T-helper 2 cell treated with Interferon-gamma antibody and Interleukin-4, amounts not matched to agents 5 μg/mL and 100 μg/mL, for 36 hours (primary cell): ENCODE results near the gene SCN10A.

Experiments
- DNase-seq: peaks from one replicate; pipeline ENCODE4 v3.0.0; 2021; ENCODE audit warnings: low spot score
- H3K27ac Mint-ChIP-seq: one replicate; pipeline ENCODE4 v1.8.0; 2021; ENCODE audit warnings: mild to moderate bottlenecking, mixed read lengths
- H3K27me3 Mint-ChIP-seq: one replicate; pipeline ENCODE4 v1.8.0; 2021; ENCODE audit warnings: low read depth, mixed read lengths
- H3K36me3 Mint-ChIP-seq: one replicate; pipeline ENCODE4 v1.8.0; 2021; ENCODE audit warnings: low read depth, mixed read lengths
- H3K4me1 Mint-ChIP-seq: one replicate; pipeline ENCODE4 v1.8.0; 2021; ENCODE audit warnings: low read depth, mixed read lengths
- H3K4me3 Mint-ChIP-seq: one replicate; pipeline ENCODE4 v1.8.0; 2022; ENCODE audit warnings: mild to moderate bottlenecking, moderate library complexity, mixed read lengths
- H3K9me3 Mint-ChIP-seq: one replicate; pipeline ENCODE4 v1.8.0; 2021; ENCODE audit warnings: mixed read lengths

The SCN10A gene

GRCh38 chr3:38648659-38649499, 167.1 kb downstream of the SCN10A start:
- no peaks in the 10 kb centered on the region for H3K9me3 Mint-ChIP-seq
- no peak overlapping the region for H3K27ac Mint-ChIP-seq
- no peak for DNase-seq
- H3K4me3 Mint-ChIP-seq = peak overlapping the region; percentile 79
- H3K4me1 Mint-ChIP-seq = peaks cover 2% of the 10 kb centered on the region
- no peaks in the 10 kb centered on the region for H3K36me3 Mint-ChIP-seq
- peaks cover 12% of the 10 kb centered on the region for H3K27me3 Mint-ChIP-seq

GRCh38 chr3:38648024-38648658, 167.9 kb downstream of the SCN10A start:
- H3K4me1 Mint-ChIP-seq = peaks cover 2% of the 10 kb centered on the region
- DNase-seq = no peak
- H3K27ac Mint-ChIP-seq = no peak overlapping the region
- H3K9me3 Mint-ChIP-seq = no peaks in the 10 kb centered on the region
- no peaks in the 10 kb centered on the region for H3K36me3 Mint-ChIP-seq
- H3K27me3 Mint-ChIP-seq = peaks cover 9% of the 10 kb centered on the region
- H3K4me3 Mint-ChIP-seq = peak overlapping the region; percentile 79

- Mint-ChIP-seq H3K36me3 (no peaks in the 10 kb centered on the region), H3K9me3 (no peaks in the 10 kb centered on the region), H3K4me1 (peaks cover 2% of the 10 kb centered on the region), H3K27ac (no peak overlapping the region), H3K4me3 (no peak overlapping the region), H3K27me3 (peaks cover 3% of the 10 kb centered on the region)
- no peak for DNase-seq
These were observed 168.6 kb downstream of the SCN10A start for GRCh38 chr3:38647217-38647970.
